OCI-LY7 (cell line): Measurements from ENCODE around the gene CGA. TPM values are rescaled to one million over a fixed set of nuclear protein-coding genes. Genes with fewer than 3 reads are reported as not detected.

Source experiments
- total RNA-seq, 2 experiments: library from RNA; depleted of rRNA in 1 of 2; stranded (reverse); fragments of >200 nt in 1 of 2; shearing (Covaris generic) in 1 of 2; gene quantifications; 2 replicates each; pipeline ENCODE4 v1.2.3, GENCODE V29; 2014 to 2022

Gene CGA
- total RNA-seq, 2 experiments from 2014 or later, result not detected

Other genes with a start within 250 kb of the CGA start
- not detected in 2 replicates for gene HTR1E, start 157.6 kb downstream of the CGA start, total RNA-seq (2014; rRNA removed; shearing (Covaris generic))
- not detected in 2 replicates for gene HTR1E, start 157.6 kb downstream of the CGA start, total RNA-seq (2022)
- gene ZNF292, start 60.5 kb upstream of the CGA start, total RNA-seq (2014; rRNA removed; shearing (Covaris generic)), result 17.5 and 18.7 TPM in 2 replicates
- 44.9 and 53.7 TPM in 2 replicates for gene ZNF292, start 60.5 kb upstream of the CGA start, total RNA-seq (2022)
- gene SMIM8, start 227.5 kb upstream of the CGA start, total RNA-seq (2014; rRNA removed; shearing (Covaris generic)), result 6.6 TPM in 2 replicates
- gene SMIM8, start 227.5 kb upstream of the CGA start, total RNA-seq (2022), result 12.5 and 14.3 TPM in 2 replicates
- not detected in 2 replicates for gene GJB7, start 234.2 kb upstream of the CGA start, total RNA-seq (2014; rRNA removed; shearing (Covaris generic))
- gene GJB7, start 234.2 kb upstream of the CGA start, total RNA-seq (2022), result not detected in 2 replicates
- gene C6orf163, start 249.7 kb upstream of the CGA start, total RNA-seq (2014; rRNA removed; shearing (Covaris generic)), result 1.4 and 7.2 TPM in 2 replicates
- gene C6orf163, start 249.7 kb upstream of the CGA start, total RNA-seq (2022), result 2.8 and 3.0 TPM in 2 replicates